Measurements from ENCODE around the gene FFAR4.

The FFAR4 gene

DNA sequence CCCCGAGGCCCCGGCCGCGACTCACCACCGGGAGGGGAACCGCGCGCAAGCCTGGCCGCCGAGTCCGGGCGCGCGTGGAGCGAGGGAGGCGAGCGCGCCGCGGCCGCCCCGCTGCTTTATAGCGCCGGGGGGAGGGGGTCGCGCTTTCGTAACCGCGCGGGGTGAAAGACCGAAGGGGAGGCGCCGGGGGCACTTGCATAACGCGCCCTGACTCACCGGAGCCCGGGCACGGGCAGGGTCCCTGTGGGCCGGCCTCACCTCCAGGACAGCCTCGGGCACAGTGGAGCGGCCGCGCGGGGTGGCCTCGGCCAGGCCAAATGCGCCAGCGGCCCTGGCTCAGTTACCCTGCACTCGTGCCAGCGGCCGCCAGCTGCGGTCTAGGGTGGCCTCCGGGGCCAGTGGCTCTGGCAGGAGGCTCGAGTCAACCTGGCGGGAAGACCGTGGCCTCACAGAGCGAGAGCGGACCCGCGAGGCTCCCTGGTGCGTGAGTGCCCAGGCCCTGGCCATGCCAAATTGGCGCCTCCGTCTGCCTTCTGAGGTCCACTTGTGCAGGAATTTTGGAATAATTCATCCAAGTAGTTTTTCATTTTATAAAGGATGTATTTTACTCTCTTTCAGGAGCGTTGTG, 34.8 kb downstream of the FFAR4 start, which contains the start of gene RBP4:
RBP4 (minus strand) TSS at position 90 of the 628 bp plus-strand sequence. CDS start 207 bp downstream, outside the sequence.
- no peak for DNase-seq (ENCODE audit: extremely low read depth, low read depth)
- TF ChIP-seq, protein P1, sequence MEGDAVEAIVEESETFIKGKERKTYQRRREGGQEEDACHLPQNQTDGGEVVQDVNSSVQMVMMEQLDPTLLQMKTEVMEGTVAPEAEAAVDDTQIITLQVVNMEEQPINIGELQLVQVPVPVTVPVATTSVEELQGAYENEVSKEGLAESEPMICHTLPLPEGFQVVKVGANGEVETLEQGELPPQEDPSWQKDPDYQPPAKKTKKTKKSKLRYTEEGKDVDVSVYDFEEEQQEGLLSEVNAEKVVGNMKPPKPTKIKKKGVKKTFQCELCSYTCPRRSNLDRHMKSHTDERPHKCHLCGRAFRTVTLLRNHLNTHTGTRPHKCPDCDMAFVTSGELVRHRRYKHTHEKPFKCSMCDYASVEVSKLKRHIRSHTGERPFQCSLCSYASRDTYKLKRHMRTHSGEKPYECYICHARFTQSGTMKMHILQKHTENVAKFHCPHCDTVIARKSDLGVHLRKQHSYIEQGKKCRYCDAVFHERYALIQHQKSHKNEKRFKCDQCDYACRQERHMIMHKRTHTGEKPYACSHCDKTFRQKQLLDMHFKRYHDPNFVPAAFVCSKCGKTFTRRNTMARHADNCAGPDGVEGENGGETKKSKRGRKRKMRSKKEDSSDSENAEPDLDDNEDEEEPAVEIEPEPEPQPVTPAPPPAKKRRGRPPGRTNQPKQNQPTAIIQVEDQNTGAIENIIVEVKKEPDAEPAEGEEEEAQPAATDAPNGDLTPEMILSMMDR (IDR thresholded peaks at IDR 0.05; ENCODE audit: low read depth, low read length), result no peak

DNA sequence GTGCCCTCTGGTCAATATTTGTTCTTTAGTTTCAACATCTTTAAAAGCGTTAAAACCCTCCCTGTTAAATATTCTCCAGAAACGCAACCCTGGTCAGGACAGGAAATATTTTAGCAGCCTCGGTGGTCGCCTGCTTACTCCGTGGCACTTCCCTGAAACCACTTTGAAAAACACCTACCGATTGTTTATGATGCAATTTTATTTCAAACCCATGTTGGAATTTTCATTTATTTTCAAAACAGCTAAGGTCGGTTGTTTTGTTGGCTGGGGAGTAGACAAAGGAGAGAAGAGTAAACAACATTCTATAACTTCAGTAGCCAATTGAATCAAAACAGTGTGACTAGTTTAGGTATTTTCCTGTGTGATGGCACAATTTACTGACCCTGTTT, 35.3 kb downstream of the FFAR4 start:
- no peak for DNase-seq (ENCODE audit: extremely low read depth, low read depth)
- TF ChIP-seq, protein P1 (IDR thresholded peaks at IDR 0.05; ENCODE audit: low read depth, low read length), result no peak

DNA sequence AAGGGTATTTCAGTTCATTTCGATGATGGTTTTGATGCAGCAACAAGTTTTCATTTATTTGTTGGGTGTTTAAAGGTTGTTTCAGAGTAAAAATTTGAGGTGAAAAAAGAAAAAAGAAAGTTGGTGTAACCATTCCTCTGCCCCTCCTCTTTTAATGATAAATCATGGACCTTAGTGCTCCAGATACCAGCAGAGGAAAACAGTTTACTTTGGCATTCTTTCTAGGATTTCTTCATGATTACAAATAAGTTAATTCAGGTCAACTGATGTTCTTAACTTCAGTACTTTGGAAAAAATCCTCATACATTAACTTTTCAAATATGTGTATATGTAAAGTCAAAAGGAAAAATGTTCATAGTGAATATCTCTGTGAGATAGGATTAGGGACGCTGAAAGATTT, 36.6 kb downstream of the FFAR4 start:
- TF ChIP-seq, protein P1 (IDR thresholded peaks at IDR 0.05; ENCODE audit: low read depth, low read length), result no peak
- no peak for DNase-seq (ENCODE audit: extremely low read depth, low read depth)

DNA sequence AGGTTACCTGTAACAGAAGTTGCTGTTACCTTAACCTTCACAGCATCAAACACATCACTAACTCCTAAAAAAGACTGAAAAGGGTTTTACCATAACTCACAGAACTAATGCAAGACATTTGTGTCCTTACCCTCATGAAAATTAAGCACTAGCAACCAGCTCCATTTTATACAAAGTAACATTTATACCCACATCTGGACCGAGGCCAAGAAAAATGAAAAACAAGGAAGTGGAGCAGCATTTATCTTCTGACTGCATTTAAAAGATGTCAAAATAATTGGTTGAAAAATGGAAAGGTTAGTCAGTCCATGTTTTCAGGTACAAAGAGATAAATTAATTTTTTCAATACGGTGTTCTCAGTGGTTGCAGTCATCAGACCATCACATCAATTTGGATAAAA, 37.7 kb downstream of the FFAR4 start:
- no peak for DNase-seq (ENCODE audit: extremely low read depth, low read depth)
- TF ChIP-seq, protein P1 (IDR thresholded peaks at IDR 0.05; ENCODE audit: low read depth, low read length), result no peak

DNA sequence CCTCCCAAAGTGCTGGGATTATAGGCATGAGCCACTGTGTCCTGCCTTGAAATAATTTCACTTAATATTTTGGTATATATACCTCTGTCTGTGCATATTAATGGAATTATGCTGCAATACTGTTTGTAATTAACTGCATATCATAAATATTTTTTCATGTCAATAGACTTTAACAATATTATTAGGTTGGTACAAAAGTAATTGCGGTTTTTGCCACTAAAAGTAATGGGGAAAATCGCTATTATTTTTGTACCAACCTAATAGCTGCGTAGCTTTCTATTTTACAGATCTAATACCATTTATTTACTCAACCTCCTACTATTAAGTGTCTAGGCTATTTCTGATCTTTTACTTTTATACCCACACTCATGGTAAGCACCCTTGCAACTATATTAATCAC, 42.0 kb downstream of the FFAR4 start:
- no peak for DNase-seq (ENCODE audit: extremely low read depth, low read depth)
- TF ChIP-seq, protein P1 (IDR thresholded peaks at IDR 0.05; ENCODE audit: low read depth, low read length), result no peak

DNA sequence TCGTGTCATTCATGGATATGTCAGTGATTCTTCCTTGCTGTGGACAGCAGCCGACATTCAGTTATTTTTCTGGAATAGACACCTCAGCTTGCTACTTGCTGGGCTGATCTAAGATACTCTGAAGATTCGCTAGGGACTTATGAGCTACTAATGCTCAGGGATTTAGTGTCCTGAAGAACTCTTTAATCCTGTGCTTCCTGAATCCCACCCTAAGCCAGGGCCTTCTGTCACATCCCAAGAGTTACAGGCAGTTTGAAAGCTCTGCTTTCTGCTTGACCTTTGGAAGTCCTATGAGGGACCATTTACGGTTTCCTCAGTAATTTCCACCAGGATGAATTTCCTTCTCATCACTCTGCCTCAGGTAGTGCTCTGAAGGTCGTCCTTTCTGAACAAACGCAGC, 45.8 kb downstream of the FFAR4 start, which contains the start of gene PDE6C:
PDE6C (plus strand) TSS at position 227 of the 400 bp plus-strand sequence. CDS start 189 bp downstream, outside the sequence.
- no peak for DNase-seq (ENCODE audit: extremely low read depth, low read depth)

DNA sequence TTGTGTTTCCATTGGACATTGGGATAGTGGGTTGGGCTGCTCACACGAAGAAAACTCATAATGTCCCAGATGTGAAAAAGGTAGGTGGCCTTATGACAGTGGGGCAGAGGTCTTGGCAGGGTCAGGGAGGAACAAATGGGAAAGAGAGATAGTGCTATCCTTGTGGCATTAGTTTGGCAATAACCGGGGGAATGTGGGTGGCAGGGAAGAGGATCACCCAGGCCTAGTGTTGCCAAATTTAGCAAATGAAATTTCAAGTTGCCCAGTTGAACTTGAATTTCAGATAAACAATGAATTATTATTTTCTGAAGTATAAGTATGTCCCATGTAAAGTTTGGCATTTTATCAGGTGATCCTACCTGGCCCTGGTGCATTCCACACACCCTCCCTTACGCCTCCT, 46.7 kb downstream of the FFAR4 start:
- TF ChIP-seq, protein P1 (IDR thresholded peaks at IDR 0.05; ENCODE audit: low read depth, low read length), result no peak
- no peak for DNase-seq (ENCODE audit: extremely low read depth, low read depth)

More for the DNA sequence above, 45.8 kb downstream of the FFAR4 start, which contains the start of gene PDE6C:
- TF ChIP-seq, protein P1 (IDR thresholded peaks at IDR 0.05; ENCODE audit: low read depth, low read length), result no peak

All from AG09319 (cell line).